Gastroesophageal sphincter (tissue), 3 donors: ENCODE data around the gene TBC1D13.

Experiments used
- EP300 ChIP-seq: sonication (generic); formaldehyde crosslinking; IDR thresholded peaks from one replicate; pipeline ENCODE4 v1.6.1; 2017; ENCODE audit warnings: antibody characterized with exemption, mild to moderate bottlenecking
- POLR2A ChIP-seq, 2 donors: fragments of 450-650 bp; IDR thresholded peaks; one replicate each; pipeline ENCODE4 v1.6.1; 2017; ENCODE audit warnings: antibody characterized with exemption in 2 of 2, mild to moderate bottlenecking in 2 of 2, moderate library complexity in 1 of 2
- POLR2AphosphoS5 ChIP-seq: sonication (generic); formaldehyde crosslinking; IDR thresholded peaks from one replicate; pipeline ENCODE4 v1.6.1; 2017; ENCODE audit warnings: antibody characterized with exemption
- TF ChIP-seq, protein P1 (sequence below), 4 experiments: fragments of 200-600 bp in 2 of 4; fragments of 450-650 bp in 2 of 4; sonication (generic) in 1 of 4; IDR thresholded peaks; one replicate each; pipeline ENCODE4 v1.5.1; 2017 to 2019; ENCODE audit warnings: antibody characterized with exemption in 4 of 4, mild to moderate bottlenecking in 2 of 4, moderate library complexity in 2 of 4

DNA sequence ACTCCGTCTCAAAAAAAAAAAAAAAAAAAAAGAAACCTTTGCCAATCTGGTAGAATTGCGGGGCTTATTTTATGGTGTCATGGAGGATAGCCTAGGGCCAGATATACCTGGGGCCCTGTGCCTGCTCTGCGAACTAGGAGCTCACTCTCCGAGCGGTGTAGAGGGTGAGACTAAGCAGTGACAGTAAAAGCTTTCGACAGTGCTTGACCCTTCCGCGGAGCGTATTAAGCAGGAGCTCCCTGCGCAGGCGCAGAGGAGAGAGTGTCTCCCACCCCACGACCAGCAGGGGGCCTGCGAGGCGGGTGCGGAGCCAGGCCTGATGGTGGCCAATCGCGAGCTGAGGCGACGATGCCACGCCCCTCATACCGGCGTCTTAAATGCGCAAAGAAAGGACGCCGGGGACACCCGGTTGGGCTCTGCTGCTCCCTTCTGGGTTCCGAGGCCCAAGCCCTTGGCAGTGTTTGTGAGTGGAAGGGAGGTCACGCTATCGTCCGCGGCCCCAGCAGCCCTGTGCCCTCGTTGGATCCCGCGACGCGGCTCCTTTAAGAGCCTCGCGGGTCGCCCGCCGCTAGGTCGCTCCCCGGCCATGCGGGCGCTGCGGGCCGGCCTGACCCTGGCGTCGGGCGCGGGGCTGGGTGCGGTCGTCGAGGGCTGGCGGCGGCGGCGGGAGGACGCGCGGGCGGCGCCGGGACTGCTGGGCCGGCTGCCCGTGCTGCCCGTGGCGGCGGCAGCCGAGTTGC is 31.2 kb downstream of the TBC1D13 start, which contains the start of gene ENDOG:
- TF ChIP-seq, protein P1, sequence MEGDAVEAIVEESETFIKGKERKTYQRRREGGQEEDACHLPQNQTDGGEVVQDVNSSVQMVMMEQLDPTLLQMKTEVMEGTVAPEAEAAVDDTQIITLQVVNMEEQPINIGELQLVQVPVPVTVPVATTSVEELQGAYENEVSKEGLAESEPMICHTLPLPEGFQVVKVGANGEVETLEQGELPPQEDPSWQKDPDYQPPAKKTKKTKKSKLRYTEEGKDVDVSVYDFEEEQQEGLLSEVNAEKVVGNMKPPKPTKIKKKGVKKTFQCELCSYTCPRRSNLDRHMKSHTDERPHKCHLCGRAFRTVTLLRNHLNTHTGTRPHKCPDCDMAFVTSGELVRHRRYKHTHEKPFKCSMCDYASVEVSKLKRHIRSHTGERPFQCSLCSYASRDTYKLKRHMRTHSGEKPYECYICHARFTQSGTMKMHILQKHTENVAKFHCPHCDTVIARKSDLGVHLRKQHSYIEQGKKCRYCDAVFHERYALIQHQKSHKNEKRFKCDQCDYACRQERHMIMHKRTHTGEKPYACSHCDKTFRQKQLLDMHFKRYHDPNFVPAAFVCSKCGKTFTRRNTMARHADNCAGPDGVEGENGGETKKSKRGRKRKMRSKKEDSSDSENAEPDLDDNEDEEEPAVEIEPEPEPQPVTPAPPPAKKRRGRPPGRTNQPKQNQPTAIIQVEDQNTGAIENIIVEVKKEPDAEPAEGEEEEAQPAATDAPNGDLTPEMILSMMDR (IDR thresholded peaks at IDR 0.05) = peak in 3 of 4 experiments; percentile 89 to 99 (median 98)
- TF ChIP-seq EP300 (no peak), POLR2AphosphoS5 (peak; percentile 74), POLR2A (IDR thresholded peaks at IDR 0.05) (peak; percentile 61 to 66)
